GM12872 (cell line): Measurements from ENCODE around the gene NECAB2.

Experiments
- CTCF ChIP-seq: IDR thresholded peaks from 3 replicates; pipeline ENCODE4 v1.5.1; 2011; ENCODE audit warnings: low read depth, mild to moderate bottlenecking, low read length, moderate library complexity; ENCODE audit not compliant: insufficient read depth

NECAB2 gene

GRCh38 chr16:84018710-84019109 is 50.7 kb downstream of the NECAB2 start:
- TF ChIP-seq CTCF = no peak

- TF ChIP-seq CTCF = no peak
These were observed 52.3 kb downstream of the NECAB2 start for GRCh38 chr16:84020353-84020752.

GRCh38 chr16:84021488-84021887 is 53.4 kb downstream of the NECAB2 start:
- TF ChIP-seq CTCF = no peak

- no peak for TF ChIP-seq CTCF
These were observed 54.6 kb downstream of the NECAB2 start for GRCh38 chr16:84022644-84023043.

- no peak for TF ChIP-seq CTCF
These were observed 56.8 kb downstream of the NECAB2 start for GRCh38 chr16:84024854-84025253.

GRCh38 chr16:84026606-84027005 is 58.6 kb downstream of the NECAB2 start:
- TF ChIP-seq CTCF = no peak

- no peak for TF ChIP-seq CTCF
These were observed 59.6 kb downstream of the NECAB2 start for GRCh38 chr16:84027625-84028024.
